ENCODE results near the gene MNS1. TPM values are rescaled to one million over a fixed set of nuclear protein-coding genes. Genes with fewer than 3 reads are reported as not detected.
A peak's percentile ranks its signal among the peaks of the same experiment; 100 is the strongest.

Gene MNS1
- total and polyA plus RNA-seq, 2 of the 13 experiments (the other 11 are each of a cell fraction or from before 2014, with no cell fraction given): 0.22 to 1.7 TPM

GRCh38 chr15:56464893-56465520 lies at the start of gene MNS1 (continued):
- peak; percentile 26; the same call in 1 of the 2 replicates for TF ChIP-seq ZNF574 (CRISPR knock-in tag; IDR thresholded peaks at IDR 0.05)
- TF ChIP-seq MLXIP (CRISPR knock-in tag; IDR thresholded peaks at IDR 0.05; ENCODE audit: borderline replicate concordance): no peak
- TF ChIP-seq MXI1 (IDR thresholded peaks at IDR 0.05; ENCODE audit: borderline replicate concordance, low read depth, low read length): peak; percentile 85; the same call in 2 of the 3 replicates
- TF ChIP-seq TFDP2 (CRISPR knock-in tag; IDR thresholded peaks at IDR 0.05): peak; percentile 96
- TF ChIP-seq PCBP2 (optimal IDR thresholded peaks at IDR 0.05; ENCODE audit: low read depth, low read length, poor library complexity, severe bottlenecking): no peak
- TF ChIP-seq NKX3-1 (CRISPR knock-in tag; IDR thresholded peaks at IDR 0.05): no peak
- TF ChIP-seq ZNF335 (CRISPR knock-in tag; IDR thresholded peaks at IDR 0.05): no peak
- 0 out of 2 replicates have a peak, but pooled peaks have one; percentile 24 for TF ChIP-seq ZNF784 (CRISPR knock-in tag; IDR thresholded peaks at IDR 0.05; ENCODE audit: borderline replicate concordance)
- TF ChIP-seq RERE (CRISPR knock-in tag; IDR thresholded peaks at IDR 0.05; ENCODE audit: low read depth): no peak
- TF ChIP-seq SP4 (CRISPR knock-in tag; IDR thresholded peaks at IDR 0.05): no peak
- peak; percentile 15; the same call in 1 of the 2 replicates for TF ChIP-seq FOXO1 (CRISPR knock-in tag; IDR thresholded peaks at IDR 0.05)
- no peak for TF ChIP-seq SCMH1 (CRISPR knock-in tag; IDR thresholded peaks at IDR 0.05; ENCODE audit: borderline replicate concordance)
